ENCODE measurements around the gene MRPL32.

The MRPL32 gene

DNA sequence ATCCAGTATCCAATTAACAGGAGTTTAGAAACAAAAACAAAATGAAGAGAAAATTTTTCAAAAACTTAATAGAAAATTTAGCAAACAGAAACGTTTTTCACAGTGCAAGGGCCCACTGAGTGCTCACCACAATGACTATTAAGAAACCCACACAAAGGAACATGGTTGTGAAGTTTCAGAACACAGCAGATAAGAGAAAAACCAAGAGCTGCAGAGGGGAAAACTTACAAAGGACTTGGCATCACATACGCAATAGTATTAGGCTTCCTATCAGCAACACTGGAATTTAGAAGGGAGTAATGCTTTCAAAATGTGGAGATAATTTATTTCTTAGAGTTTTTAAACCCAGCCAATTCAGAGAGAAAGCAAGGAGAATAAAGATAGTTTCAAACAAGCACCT lies 18.6 kb upstream of the MRPL32 start:
- no peak for TF ChIP-seq CTCF (IDR thresholded peaks at IDR 0.05; ENCODE audit: control insufficient read depth, insufficient read depth, low read depth, low read length, missing control alignments)
- DNase-seq (ENCODE audit: low read depth), result peak; percentile 48
- no peak overlapping the region for H3K4me3 ChIP-seq (ENCODE audit: control insufficient read depth, low read depth, low read length)

DNA sequence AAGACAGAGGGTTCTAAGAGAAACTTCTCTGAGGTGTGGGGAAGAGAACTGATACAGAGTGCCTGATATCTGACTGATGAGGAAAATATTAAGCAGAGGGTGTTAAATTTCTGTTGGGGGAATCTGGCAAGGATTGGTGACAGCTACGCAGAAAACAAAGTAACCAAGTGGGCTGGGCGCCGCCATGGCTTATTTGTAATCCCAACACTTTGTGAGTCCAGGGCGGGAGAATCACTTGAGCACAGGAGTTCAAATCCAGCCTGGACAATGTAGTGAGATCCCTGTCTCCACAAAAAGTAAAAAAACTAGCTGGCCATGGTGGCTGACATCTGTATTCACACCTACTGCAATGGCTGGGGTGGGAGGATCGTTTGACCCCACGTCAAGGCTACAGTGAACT lies 18.2 kb upstream of the MRPL32 start:
- TF ChIP-seq CTCF (IDR thresholded peaks at IDR 0.05; ENCODE audit: control insufficient read depth, insufficient read depth, low read depth, low read length, missing control alignments), result no peak
- no peak overlapping the region for H3K4me3 ChIP-seq (ENCODE audit: control insufficient read depth, low read depth, low read length)
- DNase-seq (ENCODE audit: low read depth), result no peak

DNA sequence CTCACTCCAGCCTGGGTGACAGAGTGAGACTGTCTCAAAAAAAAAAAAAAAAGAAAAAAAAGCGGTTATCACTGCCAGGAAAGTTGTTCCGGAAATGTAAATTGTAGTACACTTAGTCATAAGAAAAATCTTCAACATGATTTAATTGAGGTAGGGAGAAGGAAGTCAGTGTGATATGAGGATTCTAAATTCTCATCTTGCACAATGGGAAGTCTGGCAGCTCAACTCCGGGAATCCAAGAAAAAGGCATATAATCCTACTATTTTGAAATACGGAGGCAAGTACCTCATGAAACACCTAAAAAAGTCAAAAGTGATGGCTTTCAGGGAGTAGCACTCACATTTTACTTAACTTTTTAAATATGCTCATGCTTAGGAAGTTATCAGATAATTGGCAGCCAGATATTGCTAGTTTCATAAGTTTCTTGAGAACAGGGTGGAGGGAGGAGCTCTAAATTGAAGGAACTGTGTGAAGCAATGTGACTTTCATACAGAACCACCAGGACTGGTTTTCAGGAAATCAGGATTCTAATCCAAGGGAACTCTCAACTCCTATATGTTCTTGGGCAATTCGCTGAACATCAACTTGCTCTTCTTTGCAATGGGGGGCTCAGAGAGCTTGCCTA lies 17.6 kb upstream of the MRPL32 start:
- DNase-seq (ENCODE audit: low read depth), result peak; percentile 68

GRCh38 chr7:42915356-42915755 lies 16.8 kb upstream of the MRPL32 start:
- no peak overlapping the region for H3K4me3 ChIP-seq (ENCODE audit: control insufficient read depth, low read depth, low read length)
- no peak for DNase-seq (ENCODE audit: low read depth)
- no peak for TF ChIP-seq CTCF (IDR thresholded peaks at IDR 0.05; ENCODE audit: control insufficient read depth, insufficient read depth, low read depth, low read length, missing control alignments)

More for the DNA sequence above, 17.6 kb upstream of the MRPL32 start:
- TF ChIP-seq CTCF (IDR thresholded peaks at IDR 0.05; ENCODE audit: control insufficient read depth, insufficient read depth, low read depth, low read length, missing control alignments), result no peak
- H3K4me3 ChIP-seq (ENCODE audit: control insufficient read depth, low read depth, low read length), result no peak overlapping the region

DNA sequence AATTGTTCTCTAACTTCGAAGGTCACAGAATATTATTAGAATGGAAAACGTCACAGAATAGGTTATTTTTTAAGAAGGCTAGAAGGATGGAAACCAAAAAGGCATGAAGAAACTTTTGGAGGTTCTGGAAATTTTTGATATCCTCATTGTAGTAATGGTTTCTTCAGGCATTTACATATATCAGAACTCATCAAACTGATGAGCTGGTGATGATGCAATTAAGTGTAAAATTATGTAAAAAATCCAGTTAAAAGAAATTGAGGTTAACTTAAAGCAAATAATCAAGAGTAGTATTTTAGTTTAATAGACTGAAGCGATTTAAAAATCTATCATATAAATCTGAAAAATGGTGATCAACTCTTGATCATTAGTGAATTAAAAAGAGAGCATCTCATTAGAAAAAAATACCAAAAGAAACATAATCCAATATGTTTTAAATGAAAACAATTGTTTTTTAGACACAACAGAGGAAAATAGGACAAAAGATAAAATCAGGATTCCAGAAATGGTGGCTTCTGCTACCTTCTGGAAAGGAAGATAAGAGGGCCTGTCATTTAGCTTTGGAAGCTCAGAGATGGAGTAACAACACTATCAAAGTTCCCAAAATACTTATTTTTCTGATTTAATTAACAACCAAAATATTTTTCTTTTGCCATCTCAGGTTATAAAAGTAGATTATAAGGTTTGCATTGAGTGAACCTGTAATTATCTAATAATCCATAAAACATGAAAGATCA lies 10.0 kb upstream of the MRPL32 start:
- no peak overlapping the region for H3K4me3 ChIP-seq (ENCODE audit: control insufficient read depth, low read depth, low read length)
- no peak for DNase-seq (ENCODE audit: low read depth)
- no peak for TF ChIP-seq CTCF (IDR thresholded peaks at IDR 0.05; ENCODE audit: control insufficient read depth, insufficient read depth, low read depth, low read length, missing control alignments)

GRCh38 chr7:42924223-42924838 lies 7.8 kb upstream of the MRPL32 start:
- DNase-seq (ENCODE audit: low read depth), result no peak
- H3K4me3 ChIP-seq (ENCODE audit: control insufficient read depth, low read depth, low read length), result no peak overlapping the region
- TF ChIP-seq CTCF (IDR thresholded peaks at IDR 0.05; ENCODE audit: control insufficient read depth, insufficient read depth, low read depth, low read length, missing control alignments), result no peak

Measured in AG09309 (cell line).